Kidney glomerular epithelial cell (primary cell): Measurements from ENCODE around the gene PTPRN2.
"Not testable (repeated sequence)": the region's sequence is repeated elsewhere in the genome, so short reads cannot be mapped to it uniquely, and the experiment has no call there.

ENCODE experiments used
- DNase-seq: peaks from one replicate; lab custom pipeline; 2025; lab: John Stamatoyannopoulos, UW

Gene PTPRN2

DNA sequence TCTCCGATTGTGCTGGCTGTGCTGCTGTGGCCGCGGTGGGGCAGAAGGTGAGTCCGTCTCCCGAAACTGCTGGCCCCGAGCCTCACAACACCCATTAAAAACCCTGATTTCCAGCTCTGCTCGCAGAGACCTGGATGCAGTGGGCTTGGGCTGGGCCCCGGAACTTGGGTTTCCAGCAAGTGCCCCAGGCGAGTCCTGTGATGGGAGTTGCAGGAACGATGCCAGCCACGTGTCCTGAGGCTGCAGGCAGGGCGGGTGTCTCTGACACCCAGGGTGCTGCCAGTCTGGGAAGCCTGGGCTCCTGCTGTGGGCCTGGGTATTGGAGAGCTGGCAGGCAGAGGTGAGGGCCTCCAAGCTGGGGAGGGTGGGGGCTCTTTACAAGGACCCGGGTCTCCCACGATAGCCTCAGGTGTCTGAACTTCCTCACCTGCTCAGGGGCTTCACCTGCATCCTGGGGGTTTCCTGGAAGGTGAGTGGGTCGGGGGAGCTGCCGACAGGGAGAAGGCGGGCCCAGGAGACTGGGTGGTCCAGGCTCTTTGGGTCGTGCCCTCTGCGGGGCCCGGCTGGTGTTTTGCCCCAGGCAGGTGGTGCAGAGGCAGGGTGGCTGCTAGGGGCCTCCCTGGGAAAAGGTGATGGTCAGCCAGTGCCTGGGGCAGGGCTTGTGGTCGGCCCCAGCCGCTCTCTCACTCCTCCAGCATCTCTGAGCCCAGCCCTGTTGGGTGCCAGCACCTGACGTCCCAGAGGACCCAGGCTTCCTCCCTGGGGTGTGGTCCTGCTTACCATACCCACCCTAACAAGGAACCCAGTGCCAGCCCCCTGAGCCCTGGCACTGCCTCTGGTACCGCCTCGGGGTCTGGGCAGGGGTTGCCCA is 1070.5 kb downstream of the PTPRN2 start:
- no peak for DNase-seq

DNA sequence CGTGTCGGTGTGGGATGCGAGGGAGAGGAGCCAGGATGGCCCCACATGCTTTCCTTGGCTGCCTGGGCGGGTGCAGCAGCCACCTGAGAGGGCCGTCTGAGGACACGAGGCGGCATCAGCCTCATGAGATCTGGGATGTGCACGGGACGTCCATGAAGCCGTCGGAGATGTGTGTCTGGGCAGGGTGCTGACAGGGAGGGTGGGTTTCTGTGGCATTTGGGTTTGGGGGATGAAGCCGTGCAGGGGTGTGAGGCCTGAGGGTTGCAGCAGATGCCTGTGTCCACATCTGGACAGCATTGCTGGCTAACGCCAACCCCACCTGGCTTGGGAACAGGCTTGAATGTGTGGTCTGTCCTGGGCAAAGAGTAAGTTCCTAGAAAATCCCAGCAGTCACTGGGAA is 1071.3 kb downstream of the PTPRN2 start:
- no peak for DNase-seq

DNA sequence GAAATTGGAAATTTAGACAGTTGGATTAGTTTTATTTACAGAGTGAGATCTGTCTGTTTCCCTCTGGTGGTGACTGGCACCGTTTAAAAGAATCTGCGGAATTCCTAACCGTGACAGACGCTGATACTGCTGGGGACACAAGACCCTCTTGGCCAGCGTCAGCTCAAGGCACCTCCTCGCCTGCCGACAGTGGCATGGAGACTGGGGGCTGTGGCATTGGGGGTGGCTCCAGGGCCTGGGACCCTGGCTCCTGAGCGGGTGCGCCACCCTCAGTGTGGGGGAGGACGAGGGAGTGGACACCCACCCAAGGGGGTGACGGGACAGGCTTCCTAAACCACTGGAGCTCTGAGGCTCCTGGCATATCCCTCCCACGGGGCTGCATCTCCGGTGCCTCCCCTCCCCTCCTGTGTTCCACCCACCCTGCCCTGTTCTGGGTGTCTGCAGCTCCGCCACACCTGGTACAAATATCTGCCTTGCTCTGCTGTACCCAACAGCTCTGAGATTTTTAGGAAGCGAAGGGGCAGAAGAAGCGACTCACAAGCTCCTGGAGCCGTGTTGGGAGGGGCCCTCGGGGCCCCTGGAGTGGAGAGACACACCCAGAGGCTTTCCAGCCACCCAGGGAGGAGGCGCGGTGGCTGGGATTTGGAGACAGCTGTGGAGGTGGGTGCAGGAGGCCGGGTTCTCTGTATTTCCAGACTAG is 1072.1 kb downstream of the PTPRN2 start:
- DNase-seq: no peak

DNA sequence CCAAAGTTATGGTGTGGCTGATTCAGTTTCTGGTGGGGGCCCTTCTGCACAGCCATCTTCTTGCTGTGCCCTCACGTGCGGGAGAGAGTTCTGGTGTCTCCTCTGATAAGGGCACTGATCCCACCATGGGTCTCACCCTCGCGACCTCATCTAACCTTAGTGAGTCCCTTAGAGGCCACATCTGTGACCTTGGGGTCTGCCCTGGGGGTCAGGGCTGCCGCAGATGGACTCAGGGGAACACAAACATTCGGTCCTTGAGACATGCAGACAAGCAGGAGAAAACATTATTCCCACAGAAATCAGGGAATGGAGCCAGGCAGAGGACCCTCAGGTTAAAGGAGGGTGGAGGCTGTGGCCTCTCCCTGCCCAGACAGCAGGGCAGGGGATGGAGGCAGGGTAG is 1072.9 kb downstream of the PTPRN2 start:
- DNase-seq: no peak

DNA sequence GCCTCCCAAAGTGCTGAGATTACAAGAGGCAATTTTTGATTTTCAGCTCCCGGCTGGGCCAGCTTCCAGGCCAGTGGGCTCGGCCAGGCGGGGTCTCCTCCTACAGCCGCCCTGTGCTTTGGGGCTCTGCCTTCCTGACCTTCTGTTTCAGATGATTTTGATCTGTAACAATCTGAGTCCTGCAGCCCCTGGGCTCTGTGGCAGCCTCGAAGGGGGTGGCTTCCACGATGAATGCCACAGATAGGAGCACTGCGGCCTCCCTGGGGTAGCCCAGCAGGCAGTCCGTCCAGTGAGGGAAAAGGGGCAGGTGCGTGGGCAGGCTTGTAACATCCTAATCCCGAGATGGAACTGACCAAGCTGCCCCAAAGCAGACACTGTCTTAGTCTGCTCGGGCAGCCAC is 1073.3 kb downstream of the PTPRN2 start:
- no peak for DNase-seq

DNA sequence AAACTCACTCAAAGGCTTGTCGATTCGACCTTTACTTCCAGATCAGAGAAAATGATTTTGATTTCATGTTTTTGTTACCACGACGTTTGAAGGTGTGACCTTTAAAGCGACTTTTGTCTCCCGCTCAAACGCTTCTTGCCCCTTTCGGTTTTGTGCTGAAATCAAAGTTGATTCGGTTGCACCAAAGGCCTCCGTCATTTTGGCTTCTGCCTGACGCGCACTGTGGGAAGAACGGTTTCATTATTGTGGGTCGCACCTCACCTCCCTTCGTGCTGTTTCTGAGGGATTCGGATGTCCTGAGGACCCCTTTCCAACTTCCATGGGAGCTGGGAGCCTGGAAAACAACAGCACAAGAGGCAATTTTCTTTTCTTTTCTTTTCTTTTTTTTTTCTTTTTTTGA is 1073.9 kb downstream of the PTPRN2 start:
- no peak for DNase-seq

DNA sequence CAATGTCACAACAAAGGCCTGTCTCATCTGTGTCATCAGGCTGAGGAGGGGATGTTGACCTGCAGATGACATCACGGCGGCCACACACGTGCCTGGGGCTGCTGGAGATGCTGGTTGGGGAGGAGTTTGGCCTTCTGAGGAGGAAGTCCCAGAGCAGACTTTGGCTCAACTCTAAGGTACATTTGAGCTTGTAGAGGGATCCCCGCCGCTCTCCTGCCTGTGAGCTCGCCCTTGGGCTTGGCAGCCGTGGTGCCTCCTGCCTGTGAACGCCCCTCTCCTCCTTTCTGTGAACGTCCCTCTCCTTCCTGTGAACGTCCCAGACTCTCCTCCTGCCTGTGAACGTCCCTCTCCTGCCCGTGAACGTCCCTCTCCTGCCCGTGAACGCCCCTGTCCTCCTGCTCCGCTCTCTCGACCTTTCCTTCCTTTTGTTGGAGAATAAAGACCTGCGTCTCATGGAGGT is 1074.4 kb downstream of the PTPRN2 start:
- no peak for DNase-seq

DNA sequence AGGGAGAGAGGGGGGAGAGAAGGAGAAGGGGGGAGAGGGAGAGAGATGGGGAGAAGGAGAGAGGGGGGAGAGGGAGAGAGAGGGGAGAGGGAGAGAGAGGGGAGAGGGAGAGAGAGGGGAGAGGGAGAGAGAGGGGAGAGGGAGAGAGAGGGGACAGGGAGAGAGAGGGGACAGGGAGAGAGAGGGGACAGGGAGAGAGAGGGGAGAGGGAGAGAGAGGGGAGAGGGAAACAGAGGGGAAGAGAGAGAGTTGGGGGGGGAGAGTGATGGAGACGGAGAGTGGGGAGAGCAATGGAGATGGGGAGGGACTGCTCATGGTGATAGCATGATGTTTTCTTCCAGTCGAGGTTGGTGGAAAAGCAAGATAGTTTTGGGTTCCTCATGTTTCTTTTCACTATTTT is 1078.4 kb downstream of the PTPRN2 start:
- DNase-seq: no peak

DNA sequence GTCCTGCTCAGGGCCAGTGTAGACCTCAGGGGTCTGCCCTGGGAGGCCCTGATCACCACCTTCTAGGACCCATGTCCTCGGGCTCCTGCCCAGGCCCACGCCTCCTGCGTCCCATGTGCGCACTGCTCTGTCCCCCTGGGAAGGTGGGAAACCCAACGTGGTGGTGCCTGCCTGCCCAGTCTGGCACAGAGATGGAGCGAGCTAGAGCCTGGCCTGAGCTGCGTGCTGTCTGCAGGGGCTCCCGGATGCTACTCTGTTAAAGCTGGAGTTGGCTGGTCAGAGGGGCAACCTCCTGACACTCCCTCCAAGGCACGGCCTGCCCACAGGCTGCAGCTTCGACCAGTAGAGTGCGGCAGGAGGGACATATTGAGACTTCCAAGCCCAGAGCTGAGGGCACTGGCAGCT is 1079.1 kb downstream of the PTPRN2 start:
- no peak for DNase-seq

DNA sequence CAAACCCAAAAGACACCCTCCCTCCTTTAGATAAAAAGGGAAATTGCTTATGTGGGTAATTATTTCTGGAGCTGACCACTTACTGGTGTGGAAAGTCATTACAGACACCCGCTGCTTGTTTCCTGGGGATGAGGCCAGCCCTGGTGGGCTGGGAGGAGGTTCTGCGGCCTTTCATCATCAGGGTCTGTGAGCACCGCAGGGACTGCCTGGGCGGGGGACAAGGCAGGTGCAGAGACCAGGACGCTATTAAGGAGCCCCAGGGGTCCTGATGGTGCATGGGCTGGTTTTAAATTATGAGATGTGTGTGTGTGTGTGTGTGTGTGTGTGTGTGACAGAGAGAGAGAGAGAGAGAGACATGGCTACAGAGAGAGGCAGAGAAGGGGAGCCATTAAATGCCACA is 1079.6 kb downstream of the PTPRN2 start:
- no peak for DNase-seq

DNA sequence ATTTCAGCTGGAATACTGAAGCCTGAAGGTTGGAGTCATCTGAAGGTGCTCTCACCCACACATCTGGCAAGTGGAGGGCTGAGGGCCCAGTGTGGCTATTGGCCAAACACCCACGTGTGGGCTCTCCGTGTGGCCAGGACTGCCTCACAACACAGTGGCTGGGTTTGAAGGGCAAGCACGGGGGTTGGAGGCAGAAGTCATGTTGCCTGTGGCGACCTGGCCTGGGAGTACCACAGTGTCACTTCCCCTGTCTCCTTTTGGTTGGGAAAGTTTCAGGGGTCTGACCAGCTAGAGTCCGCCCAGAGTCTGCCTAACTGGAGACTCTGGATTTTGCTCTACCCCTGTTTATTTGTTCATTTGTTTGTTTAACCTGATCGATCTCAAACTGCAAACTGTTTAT is 1081.4 kb downstream of the PTPRN2 start:
- no peak for DNase-seq

DNA sequence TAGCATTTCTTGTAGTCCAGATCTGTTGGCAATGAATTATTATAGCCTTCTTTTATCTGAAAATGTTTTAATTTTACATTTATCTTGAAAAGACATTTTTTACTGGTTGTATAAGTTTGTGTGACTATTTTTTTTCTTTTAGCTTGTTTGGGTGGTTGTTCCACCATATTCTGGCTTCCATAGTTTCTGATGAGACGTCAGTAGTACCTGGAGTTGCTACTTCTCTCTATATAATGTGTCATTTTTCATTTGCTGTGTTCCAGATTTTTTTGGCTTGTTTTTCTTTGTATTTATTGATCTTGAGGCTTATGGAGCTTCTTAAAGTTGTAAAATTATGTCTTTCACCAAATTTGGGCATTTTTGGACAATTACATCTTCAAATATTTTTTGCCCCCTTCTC is 1082.0 kb downstream of the PTPRN2 start:
- no peak for DNase-seq

DNA sequence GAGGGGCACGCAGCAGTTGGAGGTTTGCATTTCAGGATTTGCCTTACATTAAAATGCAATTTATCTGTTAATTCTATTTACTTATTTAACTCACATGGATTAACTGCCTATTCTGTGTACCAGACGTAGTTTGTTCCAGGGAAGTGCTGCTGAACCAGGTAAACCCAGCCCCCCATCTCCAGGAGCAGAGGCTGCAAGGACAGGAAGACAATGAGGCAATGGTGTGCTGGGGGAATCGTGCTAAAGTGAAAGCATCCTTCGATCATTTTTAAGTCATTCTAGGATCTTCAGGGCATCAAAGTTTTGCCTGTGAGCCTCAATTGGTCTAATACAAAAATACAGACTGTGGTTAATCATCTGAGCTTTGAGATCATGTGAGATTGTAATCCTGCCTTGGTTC is 1084.4 kb downstream of the PTPRN2 start:
- DNase-seq: no peak

DNA sequence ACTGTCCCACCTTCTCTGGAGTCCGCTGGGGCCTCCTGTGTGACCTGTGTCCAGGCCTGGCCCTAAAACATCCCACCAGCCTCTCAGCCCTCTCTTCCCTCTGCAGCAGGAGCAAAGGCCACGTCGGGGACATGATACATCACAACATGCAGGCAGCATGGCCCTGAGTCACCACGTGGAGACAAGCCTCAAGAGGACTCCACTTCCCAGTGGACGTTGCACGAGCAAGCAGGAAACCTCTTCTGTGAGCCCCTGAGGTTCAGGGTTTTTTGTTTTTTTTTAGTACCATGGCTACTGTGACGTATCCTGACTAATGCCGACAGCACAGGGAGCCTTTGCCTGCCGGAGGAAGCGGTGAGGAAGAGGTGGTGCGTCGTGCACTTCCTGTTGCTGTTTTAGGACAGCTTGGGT is 1084.9 kb downstream of the PTPRN2 start:
- no peak for DNase-seq

DNA sequence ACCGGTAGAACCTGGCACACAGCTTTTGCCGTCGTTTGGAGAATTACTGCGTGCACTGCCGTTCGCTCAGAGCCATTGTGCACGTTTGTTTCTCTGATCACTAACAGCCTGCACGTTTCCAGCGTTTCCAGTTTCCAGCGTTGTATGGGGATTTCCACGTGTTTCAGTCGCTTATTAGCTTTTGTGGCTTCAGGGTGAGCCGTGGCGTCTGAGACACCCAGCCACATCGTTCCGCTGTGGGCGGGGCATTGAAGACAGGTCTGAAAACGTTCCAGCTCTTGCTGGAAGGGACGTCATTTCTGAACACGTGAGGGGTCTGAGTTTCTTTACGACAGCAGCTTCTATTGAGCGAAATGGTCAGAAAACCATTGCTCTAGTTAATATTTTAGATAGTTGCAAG is 1086.0 kb downstream of the PTPRN2 start:
- DNase-seq: no peak

DNA sequence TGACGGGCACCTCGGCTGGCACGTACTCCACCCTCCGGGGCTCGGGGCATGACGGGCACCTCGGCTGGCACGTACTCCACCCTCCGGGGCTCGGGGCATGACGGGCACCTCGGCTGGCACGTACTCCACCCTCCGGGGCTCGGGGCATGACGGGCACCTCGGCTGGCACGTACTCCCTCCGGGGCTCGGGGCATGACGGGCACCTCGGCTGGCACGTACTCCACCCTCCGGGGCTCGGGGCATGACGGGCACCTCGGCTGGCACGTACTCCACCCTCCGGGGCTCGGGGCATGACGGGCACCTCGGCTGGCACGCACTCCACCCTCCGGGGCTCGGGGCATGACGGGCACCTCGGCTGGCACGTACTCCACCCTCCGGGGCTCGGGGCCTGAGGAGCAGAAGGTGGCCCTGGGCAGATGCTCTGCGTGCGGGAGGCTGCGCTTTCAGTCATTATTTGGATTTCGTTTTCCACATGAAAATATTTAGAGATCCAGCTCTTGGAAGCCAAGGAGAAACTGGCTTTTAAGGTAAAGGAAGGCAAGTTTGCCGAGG is 1086.6 kb downstream of the PTPRN2 start:
- not testable (repeated sequence) for DNase-seq

DNA sequence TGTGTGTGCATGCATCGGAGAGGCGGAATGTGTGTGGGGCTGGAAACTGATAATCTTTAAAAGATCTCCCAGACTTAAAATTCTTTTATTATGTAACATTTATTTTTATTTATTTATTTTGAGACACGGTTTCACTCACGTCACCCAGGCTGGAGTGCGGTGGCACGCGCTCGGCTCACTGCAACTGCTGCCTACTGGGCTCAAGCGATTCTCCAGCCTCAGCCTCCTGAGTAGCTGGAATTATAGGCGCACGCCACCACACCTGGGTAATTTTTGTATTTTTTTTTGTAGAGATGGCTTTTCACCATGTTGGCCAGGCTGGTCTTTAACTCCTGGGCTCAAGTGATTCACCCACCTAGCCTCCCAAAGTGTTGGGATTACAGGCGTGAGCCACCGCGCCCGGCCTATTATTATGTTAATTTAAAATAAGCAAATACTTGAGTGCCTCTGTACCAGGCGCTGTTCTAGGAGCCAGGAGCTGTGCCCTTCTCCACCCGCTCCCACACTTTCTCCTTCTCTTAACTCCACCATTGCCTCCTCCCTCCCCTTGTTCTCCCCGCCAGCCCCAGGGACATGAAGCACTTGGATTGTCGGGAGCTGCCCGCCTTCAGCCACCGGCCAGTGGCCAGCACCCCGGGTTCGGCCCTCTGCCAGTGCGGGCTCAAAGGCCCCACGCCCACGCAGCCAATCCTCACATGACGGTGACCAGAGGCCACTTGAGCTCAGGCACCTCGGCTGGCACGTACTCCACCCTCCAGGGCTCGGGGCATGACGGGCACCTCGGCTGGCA is 1087.3 kb downstream of the PTPRN2 start:
- DNase-seq: no peak

DNA sequence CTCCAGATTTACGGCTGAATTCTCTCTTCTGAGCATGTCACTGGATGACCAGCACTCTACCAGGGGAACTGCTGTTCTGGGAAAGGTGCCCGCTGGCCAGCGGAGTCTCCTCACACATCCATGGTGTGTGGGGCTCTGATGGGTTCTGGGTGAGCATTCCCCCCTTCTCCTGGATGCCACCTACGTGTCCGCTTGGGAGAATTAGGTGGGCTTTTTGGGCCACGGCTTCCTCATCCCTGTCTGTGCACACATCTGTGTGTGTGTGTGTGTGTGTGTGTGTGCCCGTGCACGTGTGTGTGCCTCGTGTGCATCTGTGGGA is 1087.8 kb downstream of the PTPRN2 start:
- no peak for DNase-seq

DNA sequence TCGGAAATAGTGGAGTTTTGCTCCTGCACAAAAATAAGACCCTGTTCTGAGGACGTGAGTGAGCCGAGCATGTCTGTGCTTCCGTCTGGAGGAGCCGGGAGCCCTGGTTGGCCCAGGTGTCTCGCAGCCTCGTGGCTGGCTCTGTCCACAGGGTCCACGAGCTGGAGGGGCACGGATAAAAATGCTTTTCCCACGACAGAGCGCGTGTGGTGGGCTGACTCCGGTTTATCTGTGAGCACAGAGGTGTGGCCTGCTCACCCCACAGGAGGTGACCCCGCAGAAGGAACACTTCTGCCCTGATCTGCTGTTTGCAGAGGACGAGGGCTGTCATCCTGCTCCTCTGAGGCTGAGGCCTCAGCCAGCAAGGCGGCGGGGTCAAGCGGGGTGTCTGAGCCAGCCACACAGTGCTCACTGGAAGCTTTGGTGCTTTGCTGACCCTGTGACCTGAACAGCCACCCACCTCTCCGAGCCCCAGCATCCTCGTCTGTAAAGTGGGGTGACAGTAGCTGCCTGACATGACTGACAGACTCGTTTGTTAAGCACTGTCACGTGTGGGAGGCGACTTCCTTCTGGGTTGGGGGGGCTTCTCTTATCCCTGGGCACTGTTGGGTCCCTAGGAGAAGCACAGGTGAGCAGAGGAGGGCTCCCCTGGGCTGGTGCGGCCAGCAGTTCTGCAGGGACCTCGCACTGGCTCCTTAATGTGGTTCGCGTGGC is 1088.3 kb downstream of the PTPRN2 start:
- no peak for DNase-seq

DNA sequence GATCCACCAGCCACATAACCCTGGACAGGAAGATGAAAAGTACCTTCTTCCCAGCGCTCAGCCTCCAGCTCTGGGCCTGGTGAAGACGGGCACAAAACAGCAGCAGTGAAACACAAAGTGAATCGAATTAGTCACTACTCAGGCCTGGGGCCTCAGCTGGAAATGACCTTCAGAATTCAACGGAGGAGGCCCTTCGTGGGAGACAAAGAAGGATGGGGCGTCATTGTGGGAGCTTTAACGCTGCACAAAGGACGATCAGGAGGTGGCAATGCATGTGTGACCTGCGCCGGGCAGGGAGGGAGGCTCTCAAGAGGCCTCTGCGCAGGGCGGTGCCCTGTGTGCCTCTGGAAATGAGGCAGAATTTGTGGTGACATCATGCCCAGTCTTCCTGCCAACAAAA is 1089.0 kb downstream of the PTPRN2 start:
- DNase-seq: no peak

DNA sequence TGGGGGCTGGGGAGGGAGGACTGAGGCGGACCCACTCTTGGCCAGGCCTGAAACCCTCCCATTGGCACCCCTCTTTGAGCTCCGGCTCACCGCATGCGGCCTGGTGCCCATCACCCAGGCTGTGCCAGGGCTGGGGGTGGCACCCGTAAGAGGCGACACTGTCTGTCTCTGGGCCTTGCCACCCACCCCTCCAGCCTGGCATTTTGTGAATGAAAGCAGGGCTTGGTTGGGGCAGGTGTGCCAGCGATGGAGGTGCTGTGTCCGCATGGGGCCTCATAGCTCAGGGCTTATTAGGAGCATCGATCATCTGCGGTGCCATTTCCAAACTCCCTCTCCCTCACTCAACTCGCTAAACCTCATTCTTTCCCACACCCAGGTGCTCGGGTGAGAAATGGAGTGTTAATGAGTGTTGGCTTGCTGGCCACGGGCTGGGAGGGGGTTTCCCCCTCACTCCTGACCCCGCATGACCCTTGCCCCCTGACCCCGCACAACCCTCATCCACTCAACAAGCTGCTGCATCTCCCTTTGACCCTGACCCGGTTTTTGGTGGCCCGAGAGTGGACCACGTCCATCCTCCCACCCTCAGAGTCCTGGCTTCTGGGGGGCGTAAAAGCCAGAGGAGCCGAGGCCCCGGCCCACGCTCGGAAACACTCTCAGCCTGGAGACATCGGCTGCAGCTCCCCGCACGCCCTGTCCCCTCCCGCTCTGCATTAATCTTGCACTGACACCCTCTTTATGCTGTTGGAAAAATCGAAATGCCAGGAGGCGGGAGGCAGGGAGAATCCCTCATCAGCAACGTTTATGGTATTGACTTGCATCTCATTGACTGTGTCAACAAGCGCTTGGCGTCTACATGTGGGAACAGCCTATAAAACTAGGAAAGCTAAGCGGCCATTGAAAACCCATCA is 1089.6 kb downstream of the PTPRN2 start:
- no peak for DNase-seq
